ENCODE measurements around the gene FOXI2.

- no peak for TF ChIP-seq CTCF (IDR thresholded peaks at IDR 0.05; ENCODE audit: low read depth, low read length, poor library complexity, severe bottlenecking)
- no peak for TF ChIP-seq EZH2phosphoT487 (IDR thresholded peaks at IDR 0.05; ENCODE audit: borderline replicate concordance, low read length)
Observed at GRCh38 chr10:127720142-127720541, 16.8 kb upstream of the FOXI2 start.
